GM19035 (cell line): ENCODE measurements around the gene CCDC69.
A peak's percentile ranks its signal among the peaks of the same experiment; 100 is the strongest.
"Not testable (repeated sequence)": the region's sequence is repeated elsewhere in the genome, so short reads cannot be mapped to it uniquely, and the experiment has no call there.

Source experiments
- ATAC-seq: cut with Tn5 transposase; IDR thresholded peaks from one replicate; pipeline ENCODE4 v1.9.1; 2021; ENCODE audit not compliant: unreplicated experiment

Gene CCDC69, protein sequence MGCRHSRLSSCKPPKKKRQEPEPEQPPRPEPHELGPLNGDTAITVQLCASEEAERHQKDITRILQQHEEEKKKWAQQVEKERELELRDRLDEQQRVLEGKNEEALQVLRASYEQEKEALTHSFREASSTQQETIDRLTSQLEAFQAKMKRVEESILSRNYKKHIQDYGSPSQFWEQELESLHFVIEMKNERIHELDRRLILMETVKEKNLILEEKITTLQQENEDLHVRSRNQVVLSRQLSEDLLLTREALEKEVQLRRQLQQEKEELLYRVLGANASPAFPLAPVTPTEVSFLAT

DNA sequence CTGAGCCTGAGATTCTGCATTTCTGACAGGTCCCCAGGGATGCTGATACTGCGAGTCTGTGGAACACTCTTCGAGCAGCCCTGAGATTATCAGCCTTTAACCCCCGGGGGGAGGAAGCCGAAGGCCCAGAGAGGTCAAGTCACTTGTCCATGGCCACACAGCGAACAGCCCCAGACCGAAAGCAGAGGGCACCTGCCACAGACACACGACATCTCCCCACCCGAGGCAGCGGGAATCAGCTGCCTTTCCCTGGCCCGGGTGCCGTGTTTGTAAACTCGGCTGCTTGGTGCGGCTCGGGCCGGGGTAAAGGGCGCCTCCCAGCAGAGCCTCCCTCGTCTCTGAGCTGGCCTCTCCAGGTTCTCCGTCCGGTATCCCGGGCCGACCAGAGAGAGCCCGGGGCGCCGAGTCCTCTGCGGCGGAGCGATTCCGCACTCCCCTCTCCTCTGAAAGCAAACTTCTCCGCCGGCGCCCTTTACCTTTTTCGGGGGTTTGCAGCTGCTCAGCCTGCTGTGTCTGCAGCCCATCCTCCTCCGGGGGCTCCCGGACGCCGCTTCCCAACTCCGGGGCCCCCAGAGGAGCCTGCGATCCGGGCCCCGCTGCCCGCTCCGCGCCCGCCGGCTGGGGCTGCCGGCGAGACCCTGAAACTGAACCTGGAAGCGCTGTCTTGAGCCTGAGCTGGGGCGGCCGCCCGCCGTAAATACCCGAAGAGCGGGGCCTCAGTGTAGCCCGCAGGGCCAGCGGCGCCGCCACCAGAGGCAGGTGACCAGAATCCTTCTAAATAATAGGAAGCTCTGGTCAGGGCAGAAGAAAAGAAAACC lies at the start of gene CCDC69:
CCDC69 (minus strand) TSS at position 646 of the 818 bp plus-strand sequence; CDS start at position 524, 122 bp downstream.
- ATAC-seq: peak; percentile 72

DNA sequence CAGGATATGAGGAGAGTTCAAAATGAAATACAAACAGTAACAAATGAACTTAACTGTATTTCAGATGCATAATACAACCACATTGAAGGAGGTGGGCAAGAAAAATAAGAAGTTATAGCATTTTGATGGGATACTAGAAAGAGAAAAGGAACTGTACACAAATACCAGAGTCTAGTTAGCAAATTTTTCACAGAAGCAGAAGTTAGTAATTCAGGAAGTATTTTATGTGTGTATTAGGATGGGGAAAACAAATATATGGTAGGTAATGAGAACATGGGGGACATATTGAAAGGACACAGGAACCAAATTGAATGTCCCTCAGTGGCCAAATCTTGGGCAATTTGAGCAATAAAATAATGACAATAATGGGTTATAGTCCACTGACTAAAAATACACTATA lies 47.4 kb upstream of the CCDC69 start:
- ATAC-seq: no peak

DNA sequence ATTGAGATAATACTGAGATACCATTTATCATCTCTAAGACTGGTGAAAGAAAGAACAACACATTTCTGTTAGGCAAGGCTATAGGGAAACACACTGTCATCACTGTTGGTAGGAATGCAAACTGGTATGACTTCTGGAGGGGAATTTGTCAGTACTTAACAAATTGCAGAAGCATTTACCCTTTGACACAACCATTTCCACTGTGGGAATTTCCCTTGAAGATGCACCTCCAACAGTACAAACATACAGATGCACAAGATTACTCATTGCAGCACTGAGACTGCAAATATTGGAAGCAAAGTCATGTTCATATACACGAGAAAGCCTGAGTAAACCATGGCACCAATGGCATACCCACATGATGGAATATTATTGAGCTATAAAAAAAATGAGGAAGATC lies 46.7 kb upstream of the CCDC69 start:
- peak; percentile 84 for ATAC-seq

DNA sequence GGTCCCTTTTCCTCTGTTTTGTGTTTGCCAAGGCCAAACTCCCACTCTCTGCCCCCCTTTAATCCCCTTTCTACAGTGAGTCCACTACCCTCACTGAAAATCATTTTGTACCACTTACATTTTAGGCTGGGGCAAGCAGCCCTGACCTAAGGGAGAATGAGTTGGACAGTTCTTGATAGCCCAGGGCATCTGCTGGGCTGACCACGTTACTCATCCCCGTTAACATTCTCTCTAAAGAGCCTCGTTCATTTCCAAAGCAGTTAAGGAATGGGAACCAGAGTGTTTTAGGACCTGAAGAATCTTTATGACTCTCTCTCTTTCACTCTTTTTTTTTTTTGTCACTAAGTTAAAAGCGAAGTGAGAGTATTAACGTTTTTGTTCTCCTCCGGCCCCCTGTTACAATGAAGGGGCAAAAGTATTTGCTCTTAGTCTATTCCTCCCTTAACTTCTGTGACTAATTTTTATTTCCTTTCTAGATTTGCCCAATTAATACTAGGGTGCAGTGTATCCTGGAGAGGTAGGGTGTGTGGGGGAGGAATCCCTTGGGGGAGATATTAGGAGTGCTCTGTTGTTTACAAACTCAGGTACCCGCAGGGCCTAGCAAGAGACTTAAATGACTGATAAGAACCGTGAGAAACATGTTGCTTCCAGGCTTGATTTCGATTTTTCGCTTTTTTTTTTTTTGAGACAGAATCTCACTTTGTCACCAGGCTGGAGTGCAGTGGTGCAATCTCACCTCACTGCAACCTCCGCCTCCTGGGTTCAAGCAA lies 43.8 kb upstream of the CCDC69 start:
- no peak for ATAC-seq

DNA sequence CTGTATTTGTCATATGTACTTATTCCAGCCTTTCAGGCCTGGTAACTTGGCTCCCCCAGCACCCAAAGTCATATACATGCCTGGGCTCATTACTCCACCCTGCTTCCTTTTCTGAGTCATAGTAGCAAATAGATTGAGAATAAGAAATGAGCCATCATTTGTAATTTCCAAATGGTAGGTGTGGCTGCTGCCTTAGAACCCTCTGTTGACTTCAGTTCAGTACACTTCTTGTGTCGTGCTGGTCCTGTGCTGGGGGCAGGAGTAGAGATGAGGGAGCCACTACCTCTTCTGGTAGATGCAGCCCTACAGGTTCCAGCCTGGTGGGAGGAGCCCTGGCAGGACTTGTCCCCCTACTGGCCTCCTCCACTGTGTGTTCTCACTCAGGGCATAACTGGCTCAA lies 40.2 kb upstream of the CCDC69 start:
- no peak for ATAC-seq

DNA sequence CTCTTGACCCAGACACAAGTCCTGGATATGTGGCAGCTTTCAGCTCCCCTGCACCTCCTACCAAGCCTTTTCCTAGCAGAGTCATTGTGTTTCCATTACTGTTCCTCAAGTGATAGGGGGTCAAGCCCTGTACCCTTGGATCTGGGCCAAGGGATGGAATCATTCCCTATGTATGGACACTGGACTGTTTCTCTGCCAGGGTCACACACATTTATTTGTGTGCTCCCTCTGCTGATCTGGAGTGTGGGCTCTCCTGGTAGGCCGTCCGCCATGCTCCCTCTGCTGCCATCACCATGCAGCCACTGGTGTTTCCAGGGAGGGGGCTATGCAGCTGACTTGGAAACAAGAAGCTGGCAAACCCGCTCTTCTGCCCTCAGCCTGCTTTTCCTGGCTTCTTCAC lies 38.6 kb upstream of the CCDC69 start:
- no peak for ATAC-seq

DNA sequence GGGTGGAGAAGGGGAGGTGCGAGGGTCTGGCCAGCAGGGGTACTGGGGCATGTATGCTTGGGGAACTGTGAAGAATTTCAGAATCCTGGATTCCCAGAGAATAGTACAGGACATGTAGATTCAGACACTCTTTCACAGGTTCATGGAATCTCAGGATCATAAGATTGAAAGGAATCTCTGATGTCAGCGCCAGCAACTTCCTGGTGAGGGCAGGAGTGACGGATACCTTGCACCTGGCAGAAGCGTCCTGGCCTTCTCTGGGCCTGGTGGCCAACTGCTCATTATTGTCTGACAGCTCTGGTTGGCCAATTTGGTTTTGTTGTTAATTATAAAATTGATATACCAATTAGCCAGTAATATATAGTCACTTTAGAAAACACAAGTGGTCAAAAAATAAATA lies 36.0 kb upstream of the CCDC69 start:
- ATAC-seq: no peak

DNA sequence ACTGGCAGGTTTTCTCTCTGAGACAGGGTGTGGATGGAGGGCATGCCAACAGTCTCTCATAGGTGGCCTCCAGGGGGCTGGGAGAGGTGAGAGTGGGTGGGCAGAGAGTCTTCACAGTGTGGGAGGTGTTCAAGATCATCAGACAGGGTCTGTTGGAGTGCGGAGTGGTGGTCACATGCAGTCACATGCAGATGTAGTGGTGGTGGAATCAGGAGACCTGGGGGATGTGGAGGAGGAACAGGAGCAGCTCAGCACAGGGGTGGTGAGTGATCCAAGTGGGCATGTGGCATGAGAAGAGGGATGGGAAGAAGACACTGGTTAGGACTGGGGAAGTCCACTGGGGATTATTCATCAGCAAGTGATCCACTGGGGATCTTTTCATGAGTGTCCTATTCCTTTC lies 34.9 kb upstream of the CCDC69 start:
- no peak for ATAC-seq

DNA sequence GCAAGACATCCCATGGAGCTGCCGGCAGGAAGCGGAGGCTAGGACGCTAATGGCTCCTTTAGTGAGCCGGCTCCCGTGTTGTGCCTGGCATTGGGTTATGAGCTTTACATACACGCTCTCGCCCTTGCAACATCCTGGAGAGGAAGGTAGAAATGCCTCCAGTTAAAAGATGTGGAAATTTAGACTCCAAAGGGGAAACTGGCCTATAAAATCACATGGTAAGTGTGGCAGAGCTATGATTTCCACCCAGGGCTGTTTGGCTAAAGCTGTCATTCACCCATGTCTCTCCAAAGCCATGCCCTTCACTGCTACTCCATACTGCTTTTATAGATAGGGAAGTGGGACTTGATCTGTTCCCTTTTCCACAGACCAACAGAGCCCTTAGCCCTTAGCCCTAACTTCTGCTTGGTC lies 34.3 kb upstream of the CCDC69 start:
- no peak for ATAC-seq

DNA sequence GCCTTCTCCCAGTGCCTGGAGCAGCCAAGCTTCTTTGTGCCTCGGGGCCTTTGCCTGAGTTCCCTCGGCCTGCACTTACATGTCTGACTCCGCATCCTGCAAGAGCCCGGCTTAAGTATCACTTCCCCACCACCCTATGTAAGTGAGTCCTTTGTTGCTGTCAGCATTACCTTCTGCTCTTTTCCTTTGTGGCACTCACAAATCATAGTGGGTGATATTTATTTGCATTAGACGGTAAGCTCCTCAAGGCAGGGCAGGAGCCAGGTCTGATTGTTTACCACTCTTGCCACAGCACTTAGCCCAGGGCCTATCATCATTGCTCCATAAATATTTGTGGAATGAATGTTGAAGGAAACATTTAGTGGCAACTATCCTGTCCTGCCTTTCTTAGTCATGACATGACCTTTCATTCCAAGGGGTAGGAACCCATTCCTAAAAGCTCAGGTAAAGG lies 33.9 kb upstream of the CCDC69 start:
- peak; percentile 22 for ATAC-seq

DNA sequence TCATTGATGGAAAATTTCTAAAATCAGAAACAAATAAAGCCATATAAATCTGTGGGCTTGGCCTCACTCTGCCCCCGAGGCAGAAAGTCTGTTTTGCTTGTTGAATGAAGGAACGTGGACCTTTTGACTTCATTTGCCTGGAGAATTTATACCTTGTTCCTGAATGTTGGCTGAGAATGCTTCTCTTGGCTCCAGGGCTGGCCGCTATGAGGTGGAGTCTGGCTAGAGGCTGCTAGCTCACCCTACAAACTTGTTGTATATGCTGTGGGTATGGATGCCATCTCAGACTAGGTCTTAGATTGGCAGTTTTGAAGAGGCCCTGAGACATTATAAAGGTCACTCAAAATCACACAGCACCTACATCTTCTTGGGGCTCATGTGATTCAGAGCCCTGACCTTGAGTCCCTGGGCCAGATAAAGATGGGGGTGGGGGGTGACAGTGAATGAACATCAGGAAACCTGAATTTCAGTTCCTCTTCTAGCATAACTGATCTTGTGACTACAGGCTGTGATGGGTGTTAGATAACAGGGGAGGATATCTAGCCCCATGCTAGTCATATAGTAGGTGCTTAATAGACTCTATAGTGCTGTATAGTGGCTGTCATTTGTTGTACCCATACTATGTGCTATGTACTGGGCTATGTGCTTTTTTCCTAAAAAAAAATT lies 31.9 kb upstream of the CCDC69 start:
- ATAC-seq: peak; percentile 34

DNA sequence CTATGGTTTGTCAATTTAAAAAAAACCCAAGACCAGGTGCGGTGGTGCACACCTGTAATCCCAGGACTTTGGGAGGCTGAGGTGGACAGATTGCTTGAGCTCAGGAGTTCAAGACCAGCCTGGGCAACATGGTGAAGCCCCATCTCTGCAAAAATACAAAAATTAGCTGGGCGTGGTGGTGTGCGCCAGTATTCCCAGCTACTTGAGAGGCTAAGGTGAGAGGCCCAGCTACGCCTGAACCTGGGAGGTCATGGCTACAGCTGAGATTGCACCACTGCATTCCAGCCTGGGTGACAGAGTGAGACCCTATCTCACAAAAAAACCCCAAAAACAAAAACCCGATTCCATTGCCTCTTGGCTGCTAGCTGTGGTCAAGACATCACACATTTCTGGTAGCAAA lies 31.1 kb upstream of the CCDC69 start:
- ATAC-seq: not testable (repeated sequence)

DNA sequence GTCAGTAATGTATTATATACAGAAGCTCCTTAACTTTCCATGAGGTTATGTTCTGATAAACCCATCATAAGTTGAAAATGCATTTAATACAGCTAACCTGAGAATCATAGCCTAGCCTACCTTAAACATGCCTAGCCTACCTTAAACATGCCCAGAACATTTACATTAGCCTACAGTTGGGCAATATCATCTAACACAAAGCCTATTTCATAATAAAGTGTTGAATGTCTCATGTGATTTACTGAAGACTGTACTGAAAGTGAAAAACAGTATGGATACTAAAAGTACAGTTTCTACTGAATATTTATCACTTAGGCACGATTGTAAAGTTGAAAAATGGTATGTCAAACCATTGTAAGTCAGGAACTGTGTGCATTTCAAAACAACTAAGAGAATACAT lies 30.7 kb upstream of the CCDC69 start:
- ATAC-seq: no peak

DNA sequence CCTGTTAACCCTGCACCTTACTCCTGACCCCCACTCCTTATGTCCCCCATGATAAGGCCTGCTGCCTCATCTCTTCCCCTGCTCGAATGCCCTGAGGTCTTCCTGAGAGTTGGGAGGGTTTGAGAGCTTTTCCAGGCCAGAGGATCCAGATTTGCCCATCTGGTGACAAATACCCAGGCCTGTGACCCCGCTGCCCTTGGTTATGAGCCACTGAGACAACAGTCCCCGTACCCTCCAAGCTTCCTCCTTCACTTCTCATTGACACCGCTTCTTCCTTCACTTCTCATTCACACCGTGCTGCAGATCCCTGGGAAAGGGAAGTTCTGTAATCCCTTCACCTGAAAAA lies 29.7 kb upstream of the CCDC69 start:
- ATAC-seq: no peak

DNA sequence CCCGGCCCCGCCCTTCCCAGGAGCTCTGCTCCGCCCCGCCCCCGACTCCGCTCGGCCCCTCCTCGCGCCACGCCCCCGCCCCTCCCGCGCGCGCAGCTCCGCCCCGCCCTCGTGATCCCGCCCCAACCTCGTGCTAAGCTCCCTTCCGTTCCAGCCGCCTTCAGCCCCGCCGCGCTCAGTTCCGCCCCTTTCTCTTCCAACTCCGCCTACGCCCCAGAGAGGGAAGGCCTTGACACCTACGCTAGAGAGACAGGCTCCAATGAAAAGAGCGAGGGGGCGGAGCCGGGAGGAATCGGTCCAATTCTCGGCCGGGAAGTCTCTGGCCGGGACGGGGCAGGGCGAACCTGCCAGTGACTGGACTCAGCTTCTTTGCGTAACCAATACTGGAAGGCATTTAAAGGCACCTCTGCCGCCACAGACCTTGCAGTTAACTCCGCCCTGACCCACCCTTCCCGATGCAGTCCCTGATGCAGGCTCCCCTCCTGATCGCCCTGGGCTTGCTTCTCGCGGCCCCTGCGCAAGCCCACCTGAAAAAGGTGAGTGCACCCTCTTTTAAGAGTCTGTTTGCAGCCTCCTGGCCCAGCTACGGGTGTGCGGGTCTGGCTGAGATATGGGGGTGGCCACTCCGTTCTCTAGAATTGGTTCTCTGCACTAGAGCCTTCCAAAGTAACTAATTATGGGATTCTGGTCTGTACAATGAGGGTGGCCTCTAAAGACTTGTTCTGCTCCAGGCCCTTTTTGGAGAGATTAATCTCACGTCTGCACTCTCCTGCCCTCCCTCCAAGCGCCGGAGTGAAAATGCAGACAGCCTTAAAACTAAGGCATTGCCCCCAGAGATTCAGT lies 29.1 kb upstream of the CCDC69 start, which contains the start of gene GM2A:
GM2A (plus strand) TSS at position 424 of the 843 bp plus-strand sequence; CDS start at position 456, 32 bp downstream.
- peak; percentile 86 for ATAC-seq

DNA sequence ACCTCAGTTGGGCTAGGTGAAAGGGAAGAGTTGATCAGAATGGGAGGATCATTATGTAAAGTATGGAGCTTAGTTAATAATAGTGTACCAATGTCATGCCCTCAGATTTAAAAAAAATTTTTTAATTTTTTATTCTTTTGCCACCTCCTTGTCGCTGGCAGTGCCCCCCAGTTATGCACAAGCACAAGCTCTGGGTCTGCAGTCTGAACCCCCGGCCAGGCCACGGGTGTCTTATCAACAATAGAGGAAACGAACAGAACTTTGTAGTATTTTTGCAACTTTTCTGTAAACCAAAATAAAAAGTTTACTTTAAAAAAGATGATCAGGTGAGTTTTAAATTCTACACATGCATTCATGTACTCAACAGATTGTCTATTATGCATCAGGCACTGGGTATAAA lies 27.7 kb upstream of the CCDC69 start:
- no peak for ATAC-seq

DNA sequence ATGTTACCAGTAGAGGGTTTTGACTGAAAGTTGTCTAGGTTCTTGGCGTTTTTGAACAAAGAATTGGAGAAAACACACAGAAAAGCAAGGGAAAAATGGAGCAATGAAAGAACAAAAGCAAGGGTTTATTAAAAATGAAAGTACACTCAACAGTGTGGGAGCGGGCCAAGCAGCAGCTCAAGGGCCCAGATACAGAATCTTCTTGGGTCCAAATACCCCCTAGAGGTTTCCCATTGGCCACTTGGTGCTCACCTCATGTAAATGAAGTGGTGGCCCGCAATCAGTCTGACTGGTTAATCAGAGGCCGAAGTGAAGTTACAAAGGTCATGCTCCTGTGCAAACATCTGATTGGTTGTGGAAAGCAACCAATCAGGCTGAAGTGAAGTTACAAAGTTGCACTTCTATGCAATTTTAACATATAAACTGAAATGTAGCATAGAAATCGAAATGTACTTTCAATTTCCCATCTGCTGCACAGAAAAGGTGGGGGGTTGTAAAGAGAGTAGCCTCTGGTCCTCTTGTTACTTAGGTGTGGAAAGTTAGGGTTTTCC lies 27.2 kb upstream of the CCDC69 start:
- ATAC-seq: no peak

DNA sequence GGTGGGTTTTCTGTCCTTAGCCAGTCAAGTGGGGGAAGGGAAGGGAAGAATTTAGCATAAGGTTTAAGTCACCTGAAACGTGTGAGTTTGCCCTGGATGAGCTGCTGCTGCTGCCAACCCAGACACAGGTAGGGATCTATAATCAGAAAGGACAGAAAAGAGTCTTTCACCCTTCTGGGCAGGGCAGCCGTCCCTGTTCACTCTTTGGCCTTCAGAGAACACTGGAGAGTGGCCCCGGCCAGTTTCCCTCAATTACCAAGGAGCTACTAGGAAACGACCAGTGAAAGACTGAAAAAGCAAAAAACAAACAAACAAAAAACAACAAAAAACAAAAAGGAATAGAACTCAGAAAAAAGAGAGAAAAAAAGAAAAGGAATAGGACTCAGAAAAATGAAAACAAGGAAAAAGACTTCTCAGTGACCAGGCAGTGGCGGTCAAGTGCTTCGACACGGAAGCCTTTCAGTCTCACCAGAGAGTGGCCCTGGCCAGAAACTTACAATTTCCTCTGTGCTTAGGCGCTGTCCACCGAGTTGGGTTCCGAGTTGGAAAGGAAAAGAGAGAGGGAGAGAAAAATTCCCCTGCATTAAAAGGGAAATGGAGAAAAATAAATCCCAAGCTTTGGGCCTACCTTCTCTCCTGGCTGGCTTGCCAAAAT lies 26.6 kb upstream of the CCDC69 start:
- ATAC-seq: no peak

DNA sequence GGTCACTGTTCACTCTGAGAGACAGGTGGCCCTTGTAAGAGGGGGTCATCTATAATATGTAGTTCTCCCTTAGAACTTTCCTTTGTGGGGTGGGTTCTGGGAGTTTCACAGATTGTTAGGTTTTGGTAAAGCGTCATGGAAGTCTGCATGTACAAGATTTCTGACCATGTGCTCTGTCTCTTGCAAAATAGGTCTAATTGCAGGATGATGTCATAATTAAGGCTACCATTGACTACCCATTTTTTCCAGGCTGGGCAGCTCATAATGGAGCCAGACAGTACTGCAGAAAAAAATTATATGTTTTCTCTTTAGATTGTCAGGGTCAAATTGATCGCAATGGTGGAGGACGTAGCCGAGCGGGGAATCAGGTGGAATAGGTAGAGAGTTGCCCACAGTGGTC lies 25.4 kb upstream of the CCDC69 start:
- ATAC-seq: no peak
